GM23338 (cell line): ENCODE data around the gene DCTN1. TPM values are rescaled to one million over a fixed set of nuclear protein-coding genes. Genes with fewer than 3 reads are reported as not detected.

ENCODE experiments used
- ATAC-seq: fragments of 200-7000 bp; cut with Tn5 transposase; 3 replicates; pipeline ENCODE4 v1.9.1; 2020
- DNase-seq: peaks from one replicate; pipeline ENCODE4 v3.0.0-alpha.2; 2015; ENCODE audit warnings: low spot score
- H2AFZ ChIP-seq: fragments of 200-600 bp; sonication (generic); 2 replicates; pipeline ENCODE4 v1.8.0; 2016; ENCODE audit warnings: antibody characterized with exemption, mild to moderate bottlenecking, moderate library complexity
- H3F3A ChIP-seq: fragments of 200-600 bp; sonication (generic); replicated peaks from 2 replicates; pipeline ENCODE4 v1.8.0; 2017; ENCODE audit warnings: antibody characterized with exemption, mixed run types, low read depth
- H3K27ac ChIP-seq: fragments of 200-600 bp; sonication (generic); 2 replicates; pipeline ENCODE4 v1.6.1; 2016; ENCODE audit warnings: low read depth
- H3K27me3 ChIP-seq: fragments of 200-600 bp; sonication (generic); 2 replicates; pipeline ENCODE4 v1.8.0; 2016; ENCODE audit warnings: mild to moderate bottlenecking, mixed run types, moderate library complexity; ENCODE audit not compliant: insufficient read depth
- H3K36me3 ChIP-seq: fragments of 200-600 bp; sonication (generic); 2 replicates; pipeline ENCODE4 v1.8.0; 2016; ENCODE audit warnings: mild to moderate bottlenecking; ENCODE audit not compliant: insufficient read depth
- H3K4me1 ChIP-seq: fragments of 200-600 bp; sonication (generic); 2 replicates; pipeline ENCODE4 v1.8.0; 2016; ENCODE audit warnings: mild to moderate bottlenecking, moderate library complexity; ENCODE audit not compliant: insufficient read depth
- H3K4me2 ChIP-seq: fragments of 200-600 bp; sonication (generic); 2 replicates; pipeline ENCODE4 v1.7.1; 2017; ENCODE audit warnings: mixed run types
- H3K4me3 ChIP-seq: fragments of 200-600 bp; sonication (generic); 2 replicates; pipeline ENCODE4 v1.6.1; 2016; ENCODE audit warnings: mixed run types
- H3K79me2 ChIP-seq: fragments of 200-600 bp; sonication (generic); replicated peaks from 2 replicates; pipeline ENCODE4 v1.8.0; 2017; ENCODE audit warnings: mild to moderate bottlenecking; ENCODE audit not compliant: insufficient read depth
- H3K9me2 ChIP-seq: fragments of 200-600 bp; sonication (generic); 2 replicates; pipeline ENCODE4 v1.8.0; 2017; ENCODE audit not compliant: insufficient read depth
- H4K20me1 ChIP-seq: fragments of 200-600 bp; sonication (generic); replicated peaks from 2 replicates; pipeline ENCODE4 v1.8.0; 2017; ENCODE audit warnings: mild to moderate bottlenecking; ENCODE audit not compliant: insufficient read depth
- H3K27ac Mint-ChIP-seq: 2 replicates; pipeline ENCODE4 v1.8.0; 2020; ENCODE audit warnings: inconsistent platforms, mild to moderate bottlenecking, moderate library complexity, mixed read lengths
- H3K27me3 Mint-ChIP-seq: 3 replicates; pipeline ENCODE4 v1.8.0; 2022; ENCODE audit warnings: low read depth, mild to moderate bottlenecking, moderate library complexity, mixed read lengths, inconsistent platforms; ENCODE audit not compliant: insufficient read depth, poor library complexity
- H3K36me3 Mint-ChIP-seq: 3 replicates; pipeline ENCODE4 v1.8.0; 2021; ENCODE audit warnings: low read depth, mild to moderate bottlenecking, inconsistent platforms, moderate library complexity, mixed read lengths
- H3K4me1 Mint-ChIP-seq: 3 replicates; pipeline ENCODE4 v1.8.0; 2020; ENCODE audit warnings: mild to moderate bottlenecking, inconsistent platforms, mixed read lengths
- H3K4me3 Mint-ChIP-seq: 3 replicates; pipeline ENCODE4 v1.8.0; 2021; ENCODE audit warnings: moderate library complexity, mild to moderate bottlenecking, inconsistent platforms, mixed read lengths
- H3K9me3 Mint-ChIP-seq: 3 replicates; pipeline ENCODE4 v1.8.0; 2020; ENCODE audit warnings: moderate library complexity, mild to moderate bottlenecking, inconsistent platforms, mixed read lengths
- CREB1 ChIP-seq: fragments of 250-450 bp; sonication (Bioruptor Pico); IDR thresholded peaks from 2 replicates; pipeline ENCODE4 v1.5.0; 2020; ENCODE audit warnings: low read depth, mild to moderate bottlenecking, moderate library complexity
- CTCF ChIP-seq, 2 experiments: fragments of 200-600 bp in 1 of 2; sonication (generic) in 1 of 2; conservative IDR thresholded peaks; 2 replicates each; pipeline versions ENCODE4 v1.5.1 to v1.6.1; 2016 to 2017; ENCODE audit warnings: antibody characterized with exemption in 2 of 2, low read depth in 2 of 2, mild to moderate bottlenecking in 2 of 2, moderate library complexity in 1 of 2
- ETS1 ChIP-seq: IDR thresholded peaks from 2 replicates; pipeline ENCODE4 v1.6.1; 2016; ENCODE audit warnings: antibody characterized with exemption
- EZH2 ChIP-seq: fragments of 200-600 bp; sonication (generic); IDR thresholded peaks from one replicate; pipeline ENCODE4 v1.8.0; 2017; ENCODE audit warnings: antibody characterized with exemption, mild to moderate bottlenecking, low read depth; ENCODE audit not compliant: unreplicated experiment
- EZH2phosphoT487 ChIP-seq: fragments of 200-600 bp; sonication (generic); IDR thresholded peaks from one replicate; pipeline ENCODE4 v1.8.1; 2018; ENCODE audit warnings: antibody characterized with exemption; ENCODE audit not compliant: unreplicated experiment
- JUNB ChIP-seq: IDR thresholded peaks from one replicate; pipeline ENCODE4 v1.6.1; 2016; ENCODE audit warnings: antibody characterized with exemption; ENCODE audit not compliant: unreplicated experiment
- NANOG ChIP-seq: IDR thresholded peaks from 2 replicates; pipeline ENCODE4 v1.6.1; 2016; ENCODE audit warnings: antibody characterized with exemption, borderline replicate concordance
- POLR2AphosphoS5 ChIP-seq: IDR thresholded peaks from 2 replicates; pipeline ENCODE4 v1.6.1; 2016; ENCODE audit warnings: antibody characterized with exemption, low read depth
- REST ChIP-seq: IDR thresholded peaks from one replicate; pipeline ENCODE4 v1.6.1; 2018; ENCODE audit warnings: antibody characterized with exemption; ENCODE audit not compliant: unreplicated experiment
- STAT1 ChIP-seq: IDR thresholded peaks from one replicate; pipeline ENCODE4 v1.6.1; 2016; ENCODE audit warnings: antibody characterized with exemption; ENCODE audit not compliant: unreplicated experiment
- ZNF114 ChIP-seq: fragments of 250-450 bp; sonication (Bioruptor Pico); IDR thresholded peaks from 2 replicates; pipeline ENCODE4 v1.5.0; 2020; ENCODE audit warnings: mild to moderate bottlenecking, moderate library complexity
- ZNF331 ChIP-seq: fragments of 250-450 bp; sonication (Bioruptor Pico); IDR thresholded peaks from 2 replicates; pipeline ENCODE4 v1.5.0; 2020; ENCODE audit warnings: low read depth, mild to moderate bottlenecking, moderate library complexity
- ZNF462 ChIP-seq: fragments of 250-450 bp; sonication (Bioruptor Pico); IDR thresholded peaks from 2 replicates; pipeline ENCODE4 v1.5.0; 2020; ENCODE audit warnings: mild to moderate bottlenecking, moderate library complexity
- polyA plus RNA-seq: library from polyadenylated mRNA; unstranded; fragments of >200 nt; fragmentation: Nextera tagmentation; extraction: Ambion mirVana; gene quantifications from 2 replicates; pipeline ENCODE4 v1.2.1, GENCODE V29; 2016
- total RNA-seq: library from RNA; depleted of rRNA; stranded (reverse); fragments of >200 nt; shearing (Covaris generic); gene quantifications from 2 replicates; pipeline ENCODE4 v1.2.3, GENCODE V29; 2014

Gene DCTN1
- total and polyA plus RNA-seq, 2 experiments from 2014 or later, result 108 to 145 TPM

- peaks cover 17% of the 10 kb centered on the region for H3K4me1 Mint-ChIP-seq
- Histone ChIP-seq H3F3A (peaks cover 6% of the 10 kb centered on the region; the same call in 1 of the 2 replicates), H3K36me3 (no peaks in the 10 kb centered on the region), H3K27me3 (peaks cover 42% of the 10 kb centered on the region), H3K27ac (no peak overlapping the region), H3K4me2 (no peak overlapping the region), H4K20me1 (no peaks in the 10 kb centered on the region), H3K4me3 (no peak overlapping the region), H3K9me2 (no peaks in the 10 kb centered on the region), H3K4me1 (peaks cover 16% of the 10 kb centered on the region), H2AFZ (no peak overlapping the region), H3K79me2 (no peaks in the 10 kb centered on the region)
- no peak overlapping the region for H3K27ac Mint-ChIP-seq
- DNase-seq, result no peak
- no peak for ATAC-seq
- H3K4me3 Mint-ChIP-seq, result no peak overlapping the region
- H3K9me3 Mint-ChIP-seq, result no peaks in the 10 kb centered on the region
- no peak for TF ChIP-seq STAT1
- TF ChIP-seq REST, result no peak
- no peak for TF ChIP-seq JUNB
- no peak for TF ChIP-seq EZH2
- TF ChIP-seq ZNF331 (CRISPR knock-in tag), result no peak
- TF ChIP-seq CREB1 (CRISPR knock-in tag), result no peak
- TF ChIP-seq NANOG, result no peak
- no peak for TF ChIP-seq ETS1
- TF ChIP-seq POLR2AphosphoS5, result no peak
- no peak for TF ChIP-seq EZH2phosphoT487
- TF ChIP-seq ZNF114, result no peak
- no peak for TF ChIP-seq ZNF462 (CRISPR knock-in tag)
- no peak for TF ChIP-seq CTCF (conservative IDR thresholded peaks at IDR 0.05; ENCODE audit: low read depth in 2 of 2)
- H3K27me3 Mint-ChIP-seq, result peaks cover 48% of the 10 kb centered on the region
- H3K36me3 Mint-ChIP-seq, result no peaks in the 10 kb centered on the region; the same call in 2 of the 3 replicates
Observed at GRCh38 chr2:74417763-74418162, 37.7 kb upstream of the DCTN1 start.
